OCI-LY7 (cell line): ENCODE results near the gene EPHA3.

Source experiments
- EZH2phosphoT487 ChIP-seq: fragments of 200-600 bp; sonication (generic); IDR thresholded peaks from 2 replicates; pipeline ENCODE4 v1.6.1; 2018; ENCODE audit warnings: low read depth, borderline replicate concordance, mild to moderate bottlenecking, mixed run types, antibody characterized with exemption, low read length, moderate library complexity, mixed read lengths
- TF ChIP-seq, protein P1 (sequence below): fragments of 200-600 bp; sonication (generic); conservative IDR thresholded peaks from 2 replicates; pipeline ENCODE4 v1.5.1; 2014; ENCODE audit warnings: mild to moderate bottlenecking, antibody characterized with exemption, low read length, moderate library complexity, mixed read lengths

DNA sequence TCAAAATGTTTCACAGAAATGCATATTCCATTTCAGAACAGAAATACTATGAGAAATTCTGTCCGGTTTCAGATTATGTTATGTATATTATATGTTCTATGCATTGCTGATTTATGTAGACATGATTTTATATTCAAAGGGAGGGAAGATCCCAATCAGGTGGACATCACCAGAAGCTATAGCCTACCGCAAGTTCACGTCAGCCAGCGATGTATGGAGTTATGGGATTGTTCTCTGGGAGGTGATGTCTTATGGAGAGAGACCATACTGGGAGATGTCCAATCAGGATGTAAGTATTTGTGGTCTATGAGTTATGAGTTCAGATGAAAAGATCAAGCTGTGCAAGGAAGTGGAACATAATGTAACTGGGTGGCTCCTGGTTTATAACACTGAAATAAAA is 341.7 kb downstream of the EPHA3 start:
- TF ChIP-seq, protein P1, sequence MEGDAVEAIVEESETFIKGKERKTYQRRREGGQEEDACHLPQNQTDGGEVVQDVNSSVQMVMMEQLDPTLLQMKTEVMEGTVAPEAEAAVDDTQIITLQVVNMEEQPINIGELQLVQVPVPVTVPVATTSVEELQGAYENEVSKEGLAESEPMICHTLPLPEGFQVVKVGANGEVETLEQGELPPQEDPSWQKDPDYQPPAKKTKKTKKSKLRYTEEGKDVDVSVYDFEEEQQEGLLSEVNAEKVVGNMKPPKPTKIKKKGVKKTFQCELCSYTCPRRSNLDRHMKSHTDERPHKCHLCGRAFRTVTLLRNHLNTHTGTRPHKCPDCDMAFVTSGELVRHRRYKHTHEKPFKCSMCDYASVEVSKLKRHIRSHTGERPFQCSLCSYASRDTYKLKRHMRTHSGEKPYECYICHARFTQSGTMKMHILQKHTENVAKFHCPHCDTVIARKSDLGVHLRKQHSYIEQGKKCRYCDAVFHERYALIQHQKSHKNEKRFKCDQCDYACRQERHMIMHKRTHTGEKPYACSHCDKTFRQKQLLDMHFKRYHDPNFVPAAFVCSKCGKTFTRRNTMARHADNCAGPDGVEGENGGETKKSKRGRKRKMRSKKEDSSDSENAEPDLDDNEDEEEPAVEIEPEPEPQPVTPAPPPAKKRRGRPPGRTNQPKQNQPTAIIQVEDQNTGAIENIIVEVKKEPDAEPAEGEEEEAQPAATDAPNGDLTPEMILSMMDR, result no peak
- TF ChIP-seq EZH2phosphoT487, result no peak
